Hepatocyte (in vitro differentiated cells): ENCODE measurements around the gene BDKRB1. TPM values are rescaled to one million over a fixed set of nuclear protein-coding genes. Genes with fewer than 3 reads are reported as not detected.

Source experiments
- DNase-seq: peaks from one replicate; pipeline ENCODE4 v3.0.0-alpha.2; 2016; ENCODE audit warnings: low spot score
- H2AFZ ChIP-seq: fragments of 200-600 bp; sonication (generic); 2 replicates; pipeline ENCODE4 v1.6.0; 2016; ENCODE audit warnings: antibody characterized with exemption, mild to moderate bottlenecking
- H3K27ac ChIP-seq: fragments of 200-600 bp; sonication (generic); 2 replicates; pipeline ENCODE4 v1.5.1; 2016; ENCODE audit warnings: mild to moderate bottlenecking
- H3K27me3 ChIP-seq: fragments of 200-600 bp; sonication (generic); 2 replicates; pipeline ENCODE4 v1.6.1; 2016
- H3K36me3 ChIP-seq: fragments of 200-600 bp; sonication (generic); replicated peaks from 2 replicates; pipeline ENCODE4 v1.5.1; 2016; ENCODE audit warnings: low read depth; ENCODE audit not compliant: insufficient read depth
- H3K4me1 ChIP-seq: fragments of 200-600 bp; sonication (generic); 2 replicates; pipeline ENCODE4 v1.5.1; 2016; ENCODE audit warnings: mild to moderate bottlenecking, moderate library complexity; ENCODE audit not compliant: insufficient read depth
- H3K4me2 ChIP-seq: fragments of 200-600 bp; sonication (generic); 2 replicates; pipeline ENCODE4 v1.6.0; 2016
- H3K4me3 ChIP-seq: fragments of 200-600 bp; sonication (generic); 2 replicates; pipeline ENCODE4 v1.5.1; 2016; ENCODE audit warnings: mild to moderate bottlenecking
- H3K79me2 ChIP-seq: fragments of 200-600 bp; sonication (generic); 2 replicates; pipeline ENCODE4 v1.6.0; 2017; ENCODE audit warnings: mild to moderate bottlenecking
- H3K9me2 ChIP-seq: fragments of 200-600 bp; sonication (generic); replicated peaks from 2 replicates; pipeline ENCODE4 v1.6.0; 2017; ENCODE audit warnings: mild to moderate bottlenecking; ENCODE audit not compliant: insufficient read depth
- H3K9me3 ChIP-seq: fragments of 200-600 bp; sonication (generic); 2 replicates; pipeline ENCODE4 v1.5.1; 2016; ENCODE audit warnings: low read depth, mild to moderate bottlenecking
- H4K20me1 ChIP-seq: fragments of 200-600 bp; sonication (generic); 2 replicates; pipeline ENCODE4 v1.6.0; 2016; ENCODE audit warnings: mild to moderate bottlenecking; ENCODE audit not compliant: insufficient read depth, poor library complexity, severe bottlenecking
- EZH2 ChIP-seq: fragments of 200-600 bp; sonication (generic); IDR thresholded peaks from 2 replicates; pipeline ENCODE4 v1.6.1; 2016; ENCODE audit warnings: antibody characterized with exemption, mild to moderate bottlenecking, borderline replicate concordance
- EZH2phosphoT487 ChIP-seq: fragments of 200-600 bp; sonication (generic); IDR thresholded peaks from one replicate; pipeline ENCODE4 v1.6.1; 2018; ENCODE audit warnings: antibody characterized with exemption, mild to moderate bottlenecking, low read depth, moderate library complexity; ENCODE audit not compliant: unreplicated experiment, severe bottlenecking
- WGBS: methylation state at CpG from one replicate; pipeline ENCODE4 v1.1.6; 2016; ENCODE audit warnings: low lambda C conversion rate; ENCODE audit errors: missing lambda C conversion rate; 5-methylcytosine and 5-hydroxymethylcytosine counted together
- polyA plus RNA-seq: library from polyadenylated mRNA; unstranded; fragments of >200 nt; fragmentation: Nextera tagmentation; extraction: Ambion mirVana; gene quantifications from 2 replicates; pipeline ENCODE4 v1.2.1, GENCODE V29; 2016
- total RNA-seq: library from RNA; depleted of rRNA; stranded (reverse); fragments of >200 nt; gene quantifications from 2 replicates; pipeline ENCODE4 v1.2.3, GENCODE V29; 2014
- TF ChIP-seq, protein P1 (sequence below): fragments of 200-600 bp; sonication (generic); IDR thresholded peaks from 2 replicates; pipeline ENCODE4 v1.5.1; 2016; ENCODE audit warnings: antibody characterized with exemption, mild to moderate bottlenecking; ENCODE audit not compliant: poor library complexity

BDKRB1 gene
- total and polyA plus RNA-seq, 2 experiments from 2014 or later: 11.9 to 33.0 TPM

DNA sequence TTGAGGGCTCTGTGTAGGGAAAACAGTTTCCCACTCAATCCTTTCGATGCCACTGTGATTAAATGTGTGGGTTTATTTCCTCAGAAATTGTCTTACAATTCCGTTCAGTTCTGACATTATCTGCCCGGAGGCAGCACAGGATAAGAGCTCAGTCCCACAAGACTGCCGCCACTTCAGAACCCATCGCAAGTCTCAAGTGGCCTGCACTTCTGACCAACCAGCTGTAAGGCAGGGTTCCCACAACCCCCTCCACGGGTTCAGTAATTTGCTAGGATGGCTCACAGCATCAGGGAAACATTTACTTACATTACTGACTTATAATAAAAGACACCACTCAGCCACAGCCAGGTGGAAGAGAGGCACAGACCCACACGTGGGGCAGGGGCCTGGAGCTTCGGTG is 34.2 kb upstream of the BDKRB1 start:
- Histone ChIP-seq H2AFZ (no peak overlapping the region), H3K4me1 (peaks cover 3% of the 10 kb centered on the region), H3K79me2 (no peaks in the 10 kb centered on the region), H3K4me2 (no peak overlapping the region), H3K27ac (no peak overlapping the region), H3K9me2 (no peaks in the 10 kb centered on the region), H3K4me3 (no peak overlapping the region), H3K27me3 (no peaks in the 10 kb centered on the region), H4K20me1 (no peaks in the 10 kb centered on the region), H3K36me3 (no peaks in the 10 kb centered on the region), H3K9me3 (no peaks in the 10 kb centered on the region)
- 93% methylated on average over 8 of the region's 8 CpGs for WGBS
- TF ChIP-seq, protein P1, sequence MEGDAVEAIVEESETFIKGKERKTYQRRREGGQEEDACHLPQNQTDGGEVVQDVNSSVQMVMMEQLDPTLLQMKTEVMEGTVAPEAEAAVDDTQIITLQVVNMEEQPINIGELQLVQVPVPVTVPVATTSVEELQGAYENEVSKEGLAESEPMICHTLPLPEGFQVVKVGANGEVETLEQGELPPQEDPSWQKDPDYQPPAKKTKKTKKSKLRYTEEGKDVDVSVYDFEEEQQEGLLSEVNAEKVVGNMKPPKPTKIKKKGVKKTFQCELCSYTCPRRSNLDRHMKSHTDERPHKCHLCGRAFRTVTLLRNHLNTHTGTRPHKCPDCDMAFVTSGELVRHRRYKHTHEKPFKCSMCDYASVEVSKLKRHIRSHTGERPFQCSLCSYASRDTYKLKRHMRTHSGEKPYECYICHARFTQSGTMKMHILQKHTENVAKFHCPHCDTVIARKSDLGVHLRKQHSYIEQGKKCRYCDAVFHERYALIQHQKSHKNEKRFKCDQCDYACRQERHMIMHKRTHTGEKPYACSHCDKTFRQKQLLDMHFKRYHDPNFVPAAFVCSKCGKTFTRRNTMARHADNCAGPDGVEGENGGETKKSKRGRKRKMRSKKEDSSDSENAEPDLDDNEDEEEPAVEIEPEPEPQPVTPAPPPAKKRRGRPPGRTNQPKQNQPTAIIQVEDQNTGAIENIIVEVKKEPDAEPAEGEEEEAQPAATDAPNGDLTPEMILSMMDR: no peak
- TF ChIP-seq EZH2phosphoT487 (no peak), EZH2 (no peak)
- no peak for DNase-seq

DNA sequence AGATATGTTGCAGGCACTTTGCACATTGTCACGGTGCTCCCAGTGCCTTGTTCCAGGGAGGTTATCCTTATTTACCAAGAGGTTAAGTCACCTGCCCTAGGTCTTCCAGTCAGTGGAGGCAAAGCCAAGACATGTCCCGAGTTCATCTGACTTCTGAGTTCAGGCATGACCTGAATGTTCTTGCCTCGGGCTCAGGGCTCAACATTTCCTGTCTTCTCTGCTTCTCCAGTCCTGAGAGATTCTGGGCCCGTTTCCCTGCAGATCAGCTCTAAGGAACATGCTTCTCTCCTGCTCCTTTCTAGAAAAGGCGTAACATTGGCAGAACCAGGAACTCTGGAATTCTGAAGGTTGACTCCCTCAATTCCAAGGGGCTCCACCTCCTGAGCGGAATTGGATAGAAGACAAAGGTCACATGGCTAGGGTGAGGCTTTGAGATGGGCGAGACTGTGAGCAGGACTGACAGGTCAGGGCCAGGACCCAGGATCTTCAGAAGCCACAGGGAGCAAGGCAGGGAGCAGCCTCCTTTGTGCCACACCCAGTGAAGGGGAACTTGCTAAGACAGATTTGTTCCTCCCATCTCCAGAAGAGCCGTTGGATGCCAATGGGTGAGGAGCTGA is 31.4 kb upstream of the BDKRB1 start:
- H2AFZ ChIP-seq: no peak overlapping the region
- H3K4me1 ChIP-seq: no peaks in the 10 kb centered on the region
- no peak overlapping the region for H3K4me3 ChIP-seq
- no peak for DNase-seq
- H3K27ac ChIP-seq: no peak overlapping the region
- H3K4me2 ChIP-seq: no peak overlapping the region
- no peaks in the 10 kb centered on the region for H3K9me2 ChIP-seq
- no peaks in the 10 kb centered on the region for H3K9me3 ChIP-seq
- TF ChIP-seq EZH2phosphoT487: no peak
- TF ChIP-seq, protein P1: no peak
- TF ChIP-seq EZH2: no peak
- no peaks in the 10 kb centered on the region for H3K36me3 ChIP-seq
- no peaks in the 10 kb centered on the region for H3K79me2 ChIP-seq
- H3K27me3 ChIP-seq: no peaks in the 10 kb centered on the region
- H4K20me1 ChIP-seq: no peaks in the 10 kb centered on the region
- 83% methylated on average over 8 of the region's 8 CpGs for WGBS

DNA sequence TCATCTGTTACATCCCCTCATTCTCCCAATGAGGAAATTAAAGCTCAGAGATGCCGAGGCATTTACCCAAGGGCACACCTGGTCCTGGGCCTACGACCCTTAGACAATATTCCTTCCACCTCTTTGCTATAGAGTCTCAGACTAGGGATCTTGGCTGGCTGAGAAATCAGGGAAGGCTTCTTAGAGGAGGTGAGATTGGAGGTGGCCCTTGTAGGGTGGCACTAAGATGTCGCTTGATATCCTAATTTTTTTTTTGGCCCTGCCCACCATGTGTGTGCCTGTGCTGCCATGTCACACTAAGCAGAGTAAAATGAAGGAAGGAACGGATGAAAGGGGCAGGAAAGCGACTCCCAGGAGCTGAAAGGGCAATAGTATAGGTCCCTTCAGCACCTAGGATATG is 30.8 kb upstream of the BDKRB1 start:
- 96% methylated on average over 5 of the region's 5 CpGs for WGBS
- Histone ChIP-seq H4K20me1 (no peaks in the 10 kb centered on the region), H3K27me3 (no peaks in the 10 kb centered on the region), H2AFZ (no peak overlapping the region), H3K4me3 (no peak overlapping the region), H3K9me3 (no peaks in the 10 kb centered on the region), H3K36me3 (no peaks in the 10 kb centered on the region), H3K9me2 (no peaks in the 10 kb centered on the region), H3K27ac (no peak overlapping the region), H3K4me2 (no peak overlapping the region), H3K79me2 (no peaks in the 10 kb centered on the region), H3K4me1 (no peaks in the 10 kb centered on the region)
- TF ChIP-seq EZH2: no peak
- TF ChIP-seq, protein P1: no peak
- TF ChIP-seq EZH2phosphoT487: no peak
- no peak for DNase-seq
